T-helper 1 cell treated with Interleukin-12 subunit alpha and Interleukin-12 subunit beta and Interleukin-4 antibody, amounts not matched to agents 30 μg/mL and 1 μg/mL, for 36 hours (primary cell): Measurements from ENCODE around the gene TMEM141.
A peak's percentile ranks its signal among the peaks of the same experiment; 100 is the strongest.
"Not testable (repeated sequence)": the region's sequence is repeated elsewhere in the genome, so short reads cannot be mapped to it uniquely, and the experiment has no call there.

Experiments used
- H3K27ac Mint-ChIP-seq: one replicate; pipeline ENCODE4 v1.8.0; 2021; ENCODE audit warnings: mild to moderate bottlenecking, mixed read lengths
- H3K27me3 Mint-ChIP-seq: one replicate; pipeline ENCODE4 v1.8.0; 2021; ENCODE audit warnings: low read depth, mixed read lengths
- H3K36me3 Mint-ChIP-seq: one replicate; pipeline ENCODE4 v1.8.0; 2021; ENCODE audit warnings: low read depth, mixed read lengths
- H3K4me1 Mint-ChIP-seq: one replicate; pipeline ENCODE4 v1.8.0; 2021; ENCODE audit warnings: low read depth, mixed read lengths
- H3K4me3 Mint-ChIP-seq: one replicate; pipeline ENCODE4 v1.8.0; 2021; ENCODE audit warnings: mild to moderate bottlenecking, moderate library complexity, mixed read lengths
- H3K9me3 Mint-ChIP-seq: one replicate; pipeline ENCODE4 v1.8.0; 2021; ENCODE audit warnings: mixed read lengths

The TMEM141 gene

GRCh38 chr9:136835162-136835931 is 44.2 kb downstream of the TMEM141 start:
- H3K4me1 Mint-ChIP-seq, result peaks cover 3% of the 10 kb centered on the region
- peaks cover 9% of the 10 kb centered on the region for H3K36me3 Mint-ChIP-seq
- H3K9me3 Mint-ChIP-seq, result no peaks in the 10 kb centered on the region
- H3K27ac Mint-ChIP-seq, result no peak overlapping the region
- H3K27me3 Mint-ChIP-seq, result no peaks in the 10 kb centered on the region
- no peak overlapping the region for H3K4me3 Mint-ChIP-seq

GRCh38 chr9:136835932-136836904 is 45.1 kb downstream of the TMEM141 start:
- no peak overlapping the region for H3K27ac Mint-ChIP-seq
- peaks cover 3% of the 10 kb centered on the region for H3K4me1 Mint-ChIP-seq
- no peaks in the 10 kb centered on the region for H3K9me3 Mint-ChIP-seq
- H3K4me3 Mint-ChIP-seq, result no peak overlapping the region
- peaks cover 9% of the 10 kb centered on the region for H3K36me3 Mint-ChIP-seq
- H3K27me3 Mint-ChIP-seq, result no peaks in the 10 kb centered on the region

GRCh38 chr9:136837146-136837855 is 46.2 kb downstream of the TMEM141 start:
- Mint-ChIP-seq H3K27ac (no peak overlapping the region), H3K9me3 (no peaks in the 10 kb centered on the region), H3K4me1 (peaks cover 5% of the 10 kb centered on the region), H3K4me3 (no peak overlapping the region), H3K36me3 (peaks cover 7% of the 10 kb centered on the region), H3K27me3 (no peaks in the 10 kb centered on the region)

DNA sequence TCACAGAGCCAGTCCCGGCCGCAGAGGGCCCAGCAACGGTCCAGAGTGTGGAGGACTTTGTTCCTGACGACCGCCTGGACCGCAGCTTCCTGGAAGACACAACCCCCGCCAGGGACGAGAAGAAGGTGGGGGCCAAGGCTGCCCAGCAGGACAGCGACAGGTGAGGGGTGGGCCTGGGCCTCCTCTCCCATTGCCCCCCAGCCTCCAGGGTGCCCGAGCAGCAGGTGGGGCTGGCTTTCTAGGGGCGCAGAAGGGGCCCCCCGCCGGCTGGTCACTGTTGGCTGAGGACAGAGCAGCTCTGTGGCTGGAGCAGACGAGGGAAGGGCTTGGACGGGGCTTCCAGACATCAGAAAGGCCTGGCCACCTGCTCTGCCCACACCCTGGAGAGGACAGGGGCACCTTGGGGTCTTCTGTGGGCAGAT is 46.7 kb downstream of the TMEM141 start:
- not testable (repeated sequence) for H3K4me3 Mint-ChIP-seq

DNA sequence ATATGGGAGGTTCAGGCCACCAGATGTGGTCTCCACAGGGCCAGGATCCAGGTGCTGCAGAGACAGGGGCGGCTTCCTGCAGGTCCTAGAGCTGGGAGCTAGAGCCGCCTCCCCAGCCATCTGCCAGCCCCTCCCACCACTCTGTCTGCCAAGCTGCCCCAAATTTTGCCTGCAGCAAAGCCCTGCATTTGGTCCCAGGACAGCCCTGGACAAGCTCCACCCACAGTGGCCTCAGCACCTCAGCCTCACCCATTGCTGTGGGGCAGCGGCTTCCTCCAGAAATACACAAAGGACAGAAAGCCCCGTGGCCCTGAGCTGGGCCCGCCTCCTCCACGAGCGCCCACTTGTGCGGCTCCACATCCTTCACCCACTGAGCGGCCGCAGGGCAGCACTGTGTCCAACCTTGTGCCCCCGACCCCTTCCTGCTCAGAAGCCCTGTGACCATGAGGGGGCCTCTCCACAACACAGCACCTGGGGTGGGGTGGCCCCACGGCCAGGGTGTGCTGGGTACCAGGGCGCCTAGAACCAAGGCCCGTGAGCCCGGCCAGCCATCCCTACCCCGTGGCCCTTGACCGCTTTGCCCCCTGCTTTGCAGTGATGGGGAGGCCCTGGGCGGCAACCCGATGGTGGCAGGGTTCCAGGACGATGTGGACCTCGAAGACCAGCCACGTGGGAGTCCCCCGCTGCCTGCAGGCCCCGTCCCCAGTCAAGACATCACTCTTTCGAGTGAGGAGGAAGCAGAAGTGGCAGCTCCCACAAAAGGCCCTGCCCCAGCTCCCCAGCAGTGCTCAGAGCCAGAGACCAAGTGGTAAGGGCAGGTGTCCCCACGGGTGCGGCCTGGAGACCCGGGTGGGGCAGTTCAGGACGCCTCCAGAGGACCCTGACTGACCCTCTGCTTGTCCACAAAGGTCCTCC is 47.4 kb downstream of the TMEM141 start:
- no peak overlapping the region for H3K4me3 Mint-ChIP-seq

More for the DNA sequence above, 46.7 kb downstream of the TMEM141 start:
- H3K36me3 Mint-ChIP-seq, H3K27ac Mint-ChIP-seq, H3K27me3 Mint-ChIP-seq, H3K4me1 Mint-ChIP-seq, H3K9me3 Mint-ChIP-seq: not testable (repeated sequence)

DNA sequence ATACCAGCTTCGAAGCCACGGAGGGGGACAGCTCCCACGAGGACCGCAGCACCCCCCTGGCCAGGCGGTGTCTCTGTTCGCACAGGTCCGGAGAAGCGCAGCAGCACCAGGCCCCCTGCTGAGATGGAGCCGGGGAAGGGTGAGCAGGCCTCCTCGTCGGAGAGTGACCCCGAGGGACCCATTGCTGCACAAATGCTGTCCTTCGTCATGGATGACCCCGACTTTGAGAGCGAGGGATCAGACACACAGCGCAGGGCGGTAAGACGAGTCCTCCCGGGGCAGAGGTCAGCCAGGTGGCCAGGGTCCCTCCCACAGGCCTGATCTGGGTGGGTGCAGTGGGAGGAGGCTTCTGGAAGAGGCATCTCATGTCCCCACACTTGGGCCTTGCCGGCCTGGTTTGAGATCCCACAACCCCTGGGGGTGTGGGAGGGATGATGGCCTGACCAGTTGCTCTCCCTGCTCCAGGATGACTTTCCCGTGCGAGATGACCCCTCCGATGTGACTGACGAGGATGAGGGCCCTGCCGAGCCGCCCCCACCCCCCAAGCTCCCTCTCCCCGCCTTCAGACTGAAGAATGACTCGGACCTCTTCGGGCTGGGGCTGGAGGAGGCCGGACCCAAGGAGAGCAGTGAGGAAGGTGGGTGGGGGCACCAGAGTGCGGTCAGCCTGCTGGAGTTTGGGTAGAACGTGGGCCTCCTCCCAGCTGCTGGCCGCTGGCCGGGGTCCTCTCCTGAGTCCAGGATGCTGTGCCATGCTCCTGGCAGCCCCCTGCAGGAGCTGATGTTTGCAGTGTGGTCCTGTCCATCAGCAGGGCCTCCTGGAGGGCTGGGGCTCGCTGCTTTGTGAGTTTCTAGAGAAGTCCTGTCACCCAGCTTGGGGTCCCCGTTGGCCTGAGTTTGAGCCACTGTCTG is 48.3 kb downstream of the TMEM141 start:
- Mint-ChIP-seq H3K27ac (no peak overlapping the region), H3K4me1 (peaks cover 5% of the 10 kb centered on the region), H3K27me3 (no peaks in the 10 kb centered on the region), H3K36me3 (peaks cover 3% of the 10 kb centered on the region), H3K9me3 (no peaks in the 10 kb centered on the region), H3K4me3 (peak overlapping the region; percentile 31)

More for the DNA sequence above, 47.4 kb downstream of the TMEM141 start:
- peaks cover 7% of the 10 kb centered on the region for H3K36me3 Mint-ChIP-seq
- no peak overlapping the region for H3K27ac Mint-ChIP-seq
- peaks cover 5% of the 10 kb centered on the region for H3K4me1 Mint-ChIP-seq
- no peaks in the 10 kb centered on the region for H3K9me3 Mint-ChIP-seq
- no peaks in the 10 kb centered on the region for H3K27me3 Mint-ChIP-seq

DNA sequence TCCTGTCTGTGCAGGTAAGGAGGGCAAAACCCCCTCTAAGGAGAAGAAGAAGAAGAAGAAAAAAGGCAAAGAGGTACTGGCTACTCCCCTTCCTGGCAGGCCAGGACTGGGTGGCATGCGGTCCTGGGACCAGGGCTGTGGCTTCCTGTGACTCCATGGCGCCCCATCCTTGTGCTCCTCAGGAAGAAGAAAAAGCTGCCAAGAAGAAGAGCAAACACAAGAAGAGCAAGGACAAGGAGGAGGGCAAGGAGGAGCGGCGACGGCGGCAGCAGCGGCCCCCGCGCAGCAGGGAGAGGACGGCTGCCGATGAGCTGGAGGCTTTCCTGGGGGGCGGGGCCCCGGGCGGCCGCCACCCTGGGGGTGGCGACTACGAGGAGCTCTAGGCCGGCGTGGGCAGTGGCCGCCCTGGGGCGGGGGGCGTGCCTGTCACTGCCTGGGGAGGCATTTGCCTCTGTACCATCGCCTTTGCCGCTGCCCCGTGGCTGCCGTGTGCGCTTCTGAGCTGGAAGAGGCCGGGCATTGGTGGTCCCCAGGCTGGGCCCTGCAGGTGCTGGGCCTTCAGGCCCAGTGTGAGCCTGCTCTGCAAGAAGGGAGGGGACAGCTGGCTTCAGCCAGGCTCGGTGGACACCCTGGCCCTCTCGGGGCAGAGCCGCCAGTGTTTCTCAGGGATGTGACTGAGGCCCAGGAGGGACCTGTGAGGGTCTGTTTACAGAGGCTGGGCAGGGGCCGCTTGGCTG is 49.2 kb downstream of the TMEM141 start:
- Mint-ChIP-seq H3K9me3 (no peaks in the 10 kb centered on the region), H3K36me3 (peaks cover 3% of the 10 kb centered on the region), H3K27ac (peak overlapping the region; percentile 71), H3K4me3 (peak overlapping the region; percentile 31), H3K4me1 (peaks cover 5% of the 10 kb centered on the region), H3K27me3 (peaks cover 2% of the 10 kb centered on the region)

- Mint-ChIP-seq H3K9me3 (no peaks in the 10 kb centered on the region), H3K4me1 (peaks cover 5% of the 10 kb centered on the region)
These were observed 49.9 kb downstream of the TMEM141 start for GRCh38 chr9:136840877-136841645.

DNA sequence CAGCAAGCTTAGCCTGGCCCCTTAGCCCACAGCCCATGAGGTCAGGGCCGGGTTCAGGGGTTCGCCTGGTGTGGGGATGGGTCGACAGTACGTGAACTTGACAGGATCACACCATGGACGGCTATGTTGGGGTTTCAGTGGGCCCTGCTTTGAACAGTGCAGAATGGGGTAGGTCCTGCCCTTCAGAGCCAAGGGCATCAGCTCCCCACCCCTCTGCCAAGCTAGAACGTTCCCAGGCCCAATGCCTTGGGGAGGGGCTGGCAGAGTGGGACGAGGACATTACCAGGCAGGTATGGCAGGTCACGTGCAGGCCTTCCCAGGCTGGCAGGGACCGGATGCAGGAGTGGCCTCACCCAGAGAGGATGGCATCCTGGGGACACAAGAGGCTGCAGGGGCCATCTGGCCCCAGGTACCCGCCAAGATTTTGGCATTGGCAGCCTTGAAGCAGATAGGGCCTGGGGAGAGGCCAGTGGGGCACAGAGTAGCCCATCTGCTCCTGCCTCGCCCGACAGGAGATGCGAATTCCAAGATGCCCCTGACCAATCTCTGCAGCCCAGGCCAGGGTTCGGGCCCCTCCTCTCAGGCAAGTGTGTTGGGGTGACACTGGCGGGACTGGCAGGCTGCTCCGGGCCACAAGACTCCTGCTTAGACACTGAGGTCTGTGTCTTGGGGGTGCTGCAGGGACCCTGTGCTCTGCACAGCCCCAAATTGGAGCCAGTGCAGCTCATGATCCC is 50.7 kb downstream of the TMEM141 start:
- Mint-ChIP-seq H3K4me3 (peak overlapping the region; percentile 80), H3K27ac (peak overlapping the region; percentile 78)
- H3K4me1 Mint-ChIP-seq, H3K36me3 Mint-ChIP-seq, H3K27me3 Mint-ChIP-seq, H3K9me3 Mint-ChIP-seq: not testable (repeated sequence)

More at GRCh38 chr9:136840877-136841645, 49.9 kb downstream of the TMEM141 start:
- Mint-ChIP-seq H3K36me3 (peaks cover 3% of the 10 kb centered on the region), H3K4me3 (no peak overlapping the region), H3K27ac (no peak overlapping the region), H3K27me3 (peaks cover 3% of the 10 kb centered on the region)

DNA sequence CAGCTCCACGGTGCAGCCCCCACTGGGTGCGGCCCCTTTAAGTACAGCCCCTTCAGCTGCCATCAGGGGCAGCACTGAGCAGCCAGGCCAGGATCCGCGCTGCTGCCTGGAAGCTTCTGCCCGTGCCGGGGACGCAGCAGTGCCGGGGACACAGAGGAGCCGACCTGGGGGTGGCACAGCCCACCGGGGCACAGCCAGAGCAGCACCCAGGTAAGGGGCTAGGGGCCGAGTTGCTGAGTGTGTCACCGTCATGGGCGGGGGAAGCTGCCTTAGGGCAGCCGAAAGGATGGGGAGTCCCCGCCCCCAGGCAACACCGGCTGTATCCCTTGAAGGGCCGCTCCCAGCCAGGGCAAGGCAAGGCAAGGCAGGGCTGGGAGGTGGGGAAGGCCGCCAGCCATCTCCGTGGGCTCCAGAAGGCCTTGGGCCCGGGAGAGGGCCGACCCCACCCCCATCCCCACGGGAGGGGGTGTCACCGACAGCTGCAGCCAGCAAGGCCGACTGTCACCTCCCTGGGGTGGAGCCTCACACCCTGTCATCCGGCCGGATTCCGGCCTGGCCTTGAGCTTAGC is 51.3 kb downstream of the TMEM141 start, which contains the start of gene AJM1:
Gene AJM1 (plus strand): TSS at position 99 of the 569 bp plus-strand sequence. CDS start 1,937 bp downstream, outside the sequence.
- H3K4me1 Mint-ChIP-seq, H3K36me3 Mint-ChIP-seq, H3K9me3 Mint-ChIP-seq, H3K27me3 Mint-ChIP-seq: not testable (repeated sequence)
- peak within 1 kb of the TSS; percentile 80 for H3K4me3 Mint-ChIP-seq
- peak within 1 kb of the TSS; percentile 78 for H3K27ac Mint-ChIP-seq
